NT2/D1 (cell line): Measurements from ENCODE around the gene DDI1.

Source experiments
- SUZ12 ChIP-seq: IDR thresholded peaks from 2 replicates; pipeline ENCODE4 v1.6.1; 2011; ENCODE audit not compliant: insufficient read length, insufficient read depth; ENCODE audit errors: extremely low read depth
- YY1 ChIP-seq: IDR thresholded peaks from 2 replicates; pipeline ENCODE4 v1.6.1; 2011; ENCODE audit not compliant: insufficient read length, insufficient read depth

GRCh38 chr11:104058680-104059079 lies 22.2 kb downstream of the DDI1 start:
- TF ChIP-seq YY1 (no peak), SUZ12 (no peak)
